Measurements from ENCODE around the gene NCAM1. TPM values are rescaled to one million over a fixed set of nuclear protein-coding genes. Genes with fewer than 3 reads are reported as not detected.

Gene NCAM1
- total RNA-seq, 1 donor from 2014 or later, result 33.6 TPM

DNA sequence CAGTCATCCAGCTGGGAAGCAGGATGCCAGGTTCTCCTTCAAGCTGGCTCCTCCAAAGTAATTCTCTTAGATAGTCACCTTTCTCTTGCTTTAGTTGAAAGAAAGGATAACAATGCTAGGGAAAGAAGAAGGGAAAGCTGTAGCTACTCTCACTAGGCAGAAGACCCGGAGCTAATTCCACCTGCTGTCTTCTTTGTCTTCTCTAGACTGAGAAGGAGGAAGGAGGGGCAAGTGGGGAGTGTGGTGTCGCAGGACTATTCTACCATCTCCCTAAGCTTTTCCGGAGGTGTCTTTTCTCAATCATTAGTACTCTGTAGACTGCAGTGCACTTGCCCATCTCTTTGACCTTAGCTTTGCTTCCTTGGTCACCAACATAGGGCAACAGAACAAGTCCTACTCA lies 162.8 kb downstream of the NCAM1 start:
- H3K27me3 ChIP-seq, result no peaks in the 10 kb centered on the region
- H3K9me3 ChIP-seq, result no peaks in the 10 kb centered on the region
- H3K4me3 ChIP-seq, result no peak overlapping the region
- no peaks in the 10 kb centered on the region for H3K36me3 ChIP-seq
- peaks cover 14% of the 10 kb centered on the region for H3K4me1 ChIP-seq
- no peak for DNase-seq (ENCODE audit: extremely low spot score in 2 of 2)
- TF ChIP-seq POLR2A (IDR thresholded peaks at IDR 0.05) (no peak), POLR2AphosphoS5 (IDR thresholded peaks at IDR 0.05; ENCODE audit: insufficient read depth in 1 of 2, low read depth in 1 of 2) (no peak)
- TF ChIP-seq, protein P1, sequence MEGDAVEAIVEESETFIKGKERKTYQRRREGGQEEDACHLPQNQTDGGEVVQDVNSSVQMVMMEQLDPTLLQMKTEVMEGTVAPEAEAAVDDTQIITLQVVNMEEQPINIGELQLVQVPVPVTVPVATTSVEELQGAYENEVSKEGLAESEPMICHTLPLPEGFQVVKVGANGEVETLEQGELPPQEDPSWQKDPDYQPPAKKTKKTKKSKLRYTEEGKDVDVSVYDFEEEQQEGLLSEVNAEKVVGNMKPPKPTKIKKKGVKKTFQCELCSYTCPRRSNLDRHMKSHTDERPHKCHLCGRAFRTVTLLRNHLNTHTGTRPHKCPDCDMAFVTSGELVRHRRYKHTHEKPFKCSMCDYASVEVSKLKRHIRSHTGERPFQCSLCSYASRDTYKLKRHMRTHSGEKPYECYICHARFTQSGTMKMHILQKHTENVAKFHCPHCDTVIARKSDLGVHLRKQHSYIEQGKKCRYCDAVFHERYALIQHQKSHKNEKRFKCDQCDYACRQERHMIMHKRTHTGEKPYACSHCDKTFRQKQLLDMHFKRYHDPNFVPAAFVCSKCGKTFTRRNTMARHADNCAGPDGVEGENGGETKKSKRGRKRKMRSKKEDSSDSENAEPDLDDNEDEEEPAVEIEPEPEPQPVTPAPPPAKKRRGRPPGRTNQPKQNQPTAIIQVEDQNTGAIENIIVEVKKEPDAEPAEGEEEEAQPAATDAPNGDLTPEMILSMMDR (IDR thresholded peaks at IDR 0.05), result no peak
- intact Hi-C loops (cut with DNase I), result no loop called here
- H3K27ac ChIP-seq, result no peak overlapping the region

DNA sequence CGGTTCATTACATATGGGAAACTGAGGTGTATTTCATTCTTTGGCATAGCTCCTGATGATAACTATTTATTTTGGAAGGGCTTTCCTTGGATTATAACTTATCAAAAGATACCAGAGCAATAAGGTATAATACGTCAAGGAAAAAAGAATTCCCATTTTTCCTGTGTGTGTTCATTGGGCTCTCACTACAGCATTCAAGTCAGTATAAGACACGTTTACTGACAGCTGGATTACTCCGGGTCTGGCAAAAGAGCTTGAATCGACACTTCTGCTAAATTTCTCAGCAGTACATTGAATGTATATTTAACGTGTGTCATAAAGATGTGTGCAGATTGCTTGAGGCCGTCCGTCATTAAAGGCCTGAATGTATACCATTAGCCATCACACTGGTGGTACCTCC lies 163.4 kb downstream of the NCAM1 start:
- no peak for DNase-seq (ENCODE audit: extremely low spot score in 2 of 2)
- no peak overlapping the region for H3K4me3 ChIP-seq
- TF ChIP-seq, protein P1 (IDR thresholded peaks at IDR 0.05), result no peak
- no peak for TF ChIP-seq POLR2A (IDR thresholded peaks at IDR 0.05)
- no peak for TF ChIP-seq POLR2AphosphoS5 (IDR thresholded peaks at IDR 0.05; ENCODE audit: insufficient read depth in 1 of 2, low read depth in 1 of 2)
- H3K27me3 ChIP-seq, result no peaks in the 10 kb centered on the region
- H3K9me3 ChIP-seq, result no peaks in the 10 kb centered on the region
- H3K4me1 ChIP-seq, result peaks cover 8% of the 10 kb centered on the region
- intact Hi-C loops (cut with DNase I), result no loop called here
- H3K36me3 ChIP-seq, result no peaks in the 10 kb centered on the region
- no peak overlapping the region for H3K27ac ChIP-seq

DNA sequence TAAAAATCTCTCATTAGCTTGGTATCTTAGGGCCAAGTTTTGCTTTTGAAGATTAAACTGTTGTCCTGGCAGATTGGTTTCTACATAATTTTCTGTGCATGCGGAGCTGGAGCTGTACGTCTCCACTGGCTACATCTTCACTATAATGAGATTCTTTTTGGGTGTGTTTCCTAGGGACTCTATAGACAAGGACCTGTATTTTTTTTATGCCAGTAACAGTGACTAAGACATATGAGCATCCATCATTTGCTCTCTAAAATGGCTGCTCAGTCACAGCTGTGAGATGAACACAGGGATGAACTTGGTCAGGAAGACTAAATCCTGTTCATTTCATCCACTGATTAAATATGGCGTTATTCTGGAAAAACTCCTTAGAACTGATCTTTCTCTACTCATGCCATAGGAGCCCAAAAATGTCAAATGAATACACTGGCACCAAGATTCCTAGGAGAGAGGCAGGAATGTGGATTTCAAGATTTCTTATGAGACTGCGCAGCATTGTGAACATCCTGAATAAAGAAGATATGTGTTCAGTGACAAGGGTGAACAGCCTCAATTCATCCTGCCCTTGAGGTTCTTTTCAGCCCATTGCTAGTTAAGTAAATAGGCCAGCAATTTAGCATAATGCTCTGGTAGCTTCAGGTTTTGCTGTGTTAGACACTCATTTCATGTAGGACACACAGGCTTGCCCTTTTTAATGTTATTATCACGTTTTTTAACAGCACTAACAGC lies 168.2 kb downstream of the NCAM1 start:
- no peaks in the 10 kb centered on the region for H3K36me3 ChIP-seq
- DNase-seq (ENCODE audit: extremely low spot score in 2 of 2), result no peak
- H3K27ac ChIP-seq, result no peak overlapping the region
- H3K4me3 ChIP-seq, result no peak overlapping the region
- no peaks in the 10 kb centered on the region for H3K27me3 ChIP-seq
- intact Hi-C loops (cut with DNase I), result no loop called here
- TF ChIP-seq, protein P1 (IDR thresholded peaks at IDR 0.05), result no peak
- TF ChIP-seq POLR2AphosphoS5 (IDR thresholded peaks at IDR 0.05; ENCODE audit: insufficient read depth in 1 of 2, low read depth in 1 of 2), result no peak
- H3K9me3 ChIP-seq, result no peaks in the 10 kb centered on the region
- H3K4me1 ChIP-seq, result peaks cover 17% of the 10 kb centered on the region

DNA sequence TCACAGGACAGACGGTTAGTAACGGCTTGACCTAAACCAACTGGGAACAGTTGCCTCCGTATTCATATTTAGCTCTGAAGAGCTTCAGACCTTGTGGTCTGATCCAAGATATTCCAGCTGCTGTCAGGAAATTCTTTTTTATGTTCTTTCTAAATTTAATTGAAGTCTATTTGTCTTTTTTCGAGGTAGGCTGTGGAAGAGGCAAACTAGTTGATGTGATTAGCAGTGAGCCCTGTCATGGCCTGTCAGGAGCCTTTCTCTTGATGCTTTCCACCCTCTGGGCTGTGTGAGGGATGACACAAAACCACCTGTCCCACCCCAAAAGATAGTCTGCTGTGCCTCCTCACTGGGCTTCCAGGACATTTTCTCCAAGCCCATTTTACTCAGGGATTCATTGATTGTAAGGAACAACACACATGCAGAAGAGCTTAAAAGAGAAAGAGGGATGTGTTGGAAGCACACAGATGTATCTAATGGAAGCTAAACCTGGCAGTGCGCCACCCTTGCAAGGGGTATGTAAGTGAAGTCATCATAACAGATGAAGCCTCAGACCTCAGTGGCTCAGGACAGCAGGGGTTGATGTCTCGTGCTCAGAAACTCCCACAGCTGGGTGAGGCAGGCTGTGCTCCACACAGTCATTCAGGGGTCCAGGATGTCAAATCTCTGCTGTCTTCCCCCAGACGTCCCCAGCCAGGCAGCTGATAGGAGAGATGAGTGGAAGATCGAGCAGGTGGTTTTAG lies 170.0 kb downstream of the NCAM1 start:
- intact Hi-C loops (cut with DNase I), result no loop called here
- Histone ChIP-seq H3K4me1 (peaks cover 17% of the 10 kb centered on the region), H3K36me3 (no peaks in the 10 kb centered on the region), H3K9me3 (no peaks in the 10 kb centered on the region), H3K27ac (no peak overlapping the region), H3K27me3 (no peaks in the 10 kb centered on the region), H3K4me3 (no peak overlapping the region)
- TF ChIP-seq POLR2A (IDR thresholded peaks at IDR 0.05) (no peak), POLR2AphosphoS5 (IDR thresholded peaks at IDR 0.05; ENCODE audit: insufficient read depth in 1 of 2, low read depth in 1 of 2) (no peak)
- TF ChIP-seq, protein P1 (IDR thresholded peaks at IDR 0.05), result no peak
- DNase-seq (ENCODE audit: extremely low spot score in 2 of 2), result no peak

DNA sequence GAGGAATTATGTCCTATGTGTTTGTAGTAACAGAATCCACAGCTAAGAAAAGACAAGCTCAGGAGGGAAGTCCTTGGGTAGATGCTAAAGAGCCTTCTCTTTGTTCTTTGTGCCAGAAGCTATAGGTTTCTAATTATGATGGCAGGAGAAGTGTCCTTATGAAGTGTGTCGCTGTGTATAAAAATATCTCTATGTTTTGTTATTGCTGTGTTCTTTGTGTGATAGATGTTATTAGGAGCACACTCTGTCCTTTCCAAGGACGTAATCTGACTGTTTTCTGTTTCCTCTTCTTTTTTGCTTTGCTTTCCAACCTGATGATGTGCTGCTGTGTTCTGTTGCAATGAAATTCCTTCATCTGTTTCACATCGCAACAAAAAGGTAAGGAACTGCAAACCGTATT lies 171.9 kb downstream of the NCAM1 start:
- no peak overlapping the region for H3K27ac ChIP-seq
- DNase-seq (ENCODE audit: extremely low spot score in 2 of 2), result no peak
- no peaks in the 10 kb centered on the region for H3K36me3 ChIP-seq
- H3K4me1 ChIP-seq, result peaks cover 17% of the 10 kb centered on the region
- intact Hi-C loops (cut with DNase I), result no loop called here
- TF ChIP-seq POLR2A (IDR thresholded peaks at IDR 0.05) (no peak), POLR2AphosphoS5 (IDR thresholded peaks at IDR 0.05; ENCODE audit: insufficient read depth in 1 of 2, low read depth in 1 of 2) (no peak)
- TF ChIP-seq, protein P1 (IDR thresholded peaks at IDR 0.05), result no peak
- H3K27me3 ChIP-seq, result no peaks in the 10 kb centered on the region
- H3K4me3 ChIP-seq, result no peak overlapping the region
- H3K9me3 ChIP-seq, result no peaks in the 10 kb centered on the region

Measured in vagina (tissue), 2 donors.